OCI-LY7 (cell line): ENCODE data around the gene GDI1. TPM values are rescaled to one million over a fixed set of nuclear protein-coding genes. Genes with fewer than 3 reads are reported as not detected.

Experiments used
- BruUV-seq: library from RNA; stranded (reverse); fragments of 400-500 nt; replicated peaks from 2 replicates; lab custom pipeline; 2021; lab: Mats Ljungman, UMichigan
- CTCF ChIA-PET: fragments of 300-600 bp; sonication (Branson Sonifier 250); formaldehyde crosslinking; loops from one replicate; lab custom pipeline; 2022; ENCODE audit warnings: antibody characterized with exemption; ENCODE audit not compliant: unreplicated experiment; lab: Charles Lee
- POLR2A ChIA-PET: fragments of 300-600 bp; sonication (Branson Sonifier 250); formaldehyde crosslinking; loops from one replicate; lab custom pipeline; 2022; ENCODE audit warnings: antibody characterized with exemption; lab: Charles Lee
- DNase-seq: peaks from one replicate; pipeline ENCODE4 v3.0.0-alpha.2; 2015; ENCODE audit warnings: low spot score
- H2AFZ ChIP-seq: fragments of 200-600 bp; sonication (generic), shearing (Covaris generic); 2 replicates; pipeline ENCODE4 v1.6.1; 2014; ENCODE audit warnings: mild to moderate bottlenecking, antibody characterized with exemption, low read length, moderate library complexity
- H3K27ac ChIP-seq: fragments of 200-600 bp; sonication (generic); 2 replicates; pipeline ENCODE4 v1.5.1; 2014; ENCODE audit warnings: mixed run types, low read depth, mild to moderate bottlenecking, moderate library complexity, low read length, inconsistent platforms; ENCODE audit not compliant: poor library complexity, severe bottlenecking
- H3K36me3 ChIP-seq: fragments of 200-600 bp; sonication (generic); 2 replicates; pipeline ENCODE4 v1.6.1; 2014; ENCODE audit warnings: mild to moderate bottlenecking, antibody characterized with exemption, low read length, moderate library complexity, mixed read lengths; ENCODE audit not compliant: insufficient read depth
- H3K4me1 ChIP-seq: fragments of 200-600 bp; sonication (generic); 2 replicates; pipeline ENCODE4 v1.5.1; 2014; ENCODE audit warnings: mild to moderate bottlenecking, low read length; ENCODE audit not compliant: insufficient read depth, poor library complexity, severe bottlenecking
- H3K4me2 ChIP-seq: fragments of 200-600 bp; sonication (generic); 2 replicates; pipeline ENCODE4 v1.6.1; 2014; ENCODE audit warnings: mild to moderate bottlenecking, low read length
- H3K4me3 ChIP-seq: fragments of 200-600 bp; sonication (generic); 2 replicates; pipeline ENCODE4 v1.5.1; 2014; ENCODE audit warnings: mild to moderate bottlenecking, low read depth, low read length; ENCODE audit not compliant: poor library complexity, severe bottlenecking
- H3K79me2 ChIP-seq: fragments of 200-600 bp; sonication (generic); 2 replicates; pipeline ENCODE4 v1.6.1; 2016; ENCODE audit warnings: low read depth, mild to moderate bottlenecking, low read length, moderate library complexity, mixed read lengths; ENCODE audit not compliant: insufficient read depth
- H3K9me2 ChIP-seq: fragments of 200-600 bp; sonication (generic); 2 replicates; pipeline ENCODE4 v1.6.1; 2016; ENCODE audit warnings: mild to moderate bottlenecking, low read length, mixed read lengths; ENCODE audit not compliant: insufficient read depth
- H3K9me3 ChIP-seq: fragments of 200-600 bp; sonication (generic); 2 replicates; pipeline ENCODE4 v1.6.1; 2014; ENCODE audit warnings: mild to moderate bottlenecking, mixed run types, low read length, mixed read lengths
- H4K20me1 ChIP-seq: fragments of 200-600 bp; sonication (generic); 2 replicates; pipeline ENCODE4 v1.6.1; 2014; ENCODE audit warnings: mild to moderate bottlenecking, antibody characterized with exemption, low read length, moderate library complexity, mixed read lengths; ENCODE audit not compliant: insufficient read depth
- EZH2phosphoT487 ChIP-seq: fragments of 200-600 bp; sonication (generic); IDR thresholded peaks from 2 replicates; pipeline ENCODE4 v1.6.1; 2018; ENCODE audit warnings: low read depth, borderline replicate concordance, mild to moderate bottlenecking, mixed run types, antibody characterized with exemption, low read length, moderate library complexity, mixed read lengths
- intact Hi-C: fragments of 100-400 bp; cut with micrococcal nuclease; formaldehyde crosslinking; loops from one replicate; pipeline ENCODE4 v1.10.0; 2022; ENCODE audit not compliant: unreplicated experiment
- total RNA-seq, 2 experiments: library from RNA; depleted of rRNA in 1 of 2; stranded (reverse); fragments of >200 nt in 1 of 2; shearing (Covaris generic) in 1 of 2; gene quantifications; 2 replicates each; pipeline ENCODE4 v1.2.3, GENCODE V29; 2014 to 2022
- TF ChIP-seq, protein P1 (sequence below): fragments of 200-600 bp; sonication (generic); conservative IDR thresholded peaks from 2 replicates; pipeline ENCODE4 v1.5.1; 2014; ENCODE audit warnings: mild to moderate bottlenecking, antibody characterized with exemption, low read length, moderate library complexity, mixed read lengths

The GDI1 gene
- total RNA-seq, 2 experiments from 2014 or later = 76.6 to 103 TPM

DNA sequence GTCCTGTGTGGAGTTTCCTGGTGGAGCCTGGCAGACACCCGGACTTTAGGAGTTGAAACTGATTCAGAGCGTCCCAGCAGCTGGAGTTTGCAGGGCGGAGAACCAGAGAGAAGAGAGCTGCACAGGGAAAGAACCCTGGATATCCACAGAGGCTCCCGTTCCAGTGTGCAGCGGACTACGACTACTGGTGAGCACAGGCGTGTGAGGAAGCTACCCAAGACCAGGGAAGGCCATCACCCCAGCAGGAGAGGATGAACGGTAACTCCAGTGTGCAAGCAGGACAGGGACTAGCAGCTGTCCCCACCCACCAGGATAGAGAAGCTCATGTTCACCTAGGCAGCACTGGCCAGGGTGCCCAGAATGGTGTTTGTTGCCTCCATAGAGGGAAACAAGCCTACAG is 39.9 kb downstream of the GDI1 start:
- no peaks in the 10 kb centered on the region for H3K79me2 ChIP-seq
- H3K4me3 ChIP-seq = no peak overlapping the region
- no peaks in the 10 kb centered on the region for H4K20me1 ChIP-seq
- intact Hi-C loops = loop anchor here (5.0 kb wide), 1 partner anchor 40 kb away; the partner anchor contains the start of gene FAM3A
- BruUV-seq = no TSS peak
- H3K36me3 ChIP-seq = no peaks in the 10 kb centered on the region
- ChIA-PET POLR2A (interaction anchor here (0.6 to 1.7 kb wide), 4 partner anchors 10 to 47 kb away, joined by 3 to 4 read pairs (median 4); partner anchors contain the start of genes SLC10A3 and UBL4A), CTCF (no interaction called here)
- no peak overlapping the region for H3K27ac ChIP-seq
- no peaks in the 10 kb centered on the region for H3K9me3 ChIP-seq
- TF ChIP-seq, protein P1, sequence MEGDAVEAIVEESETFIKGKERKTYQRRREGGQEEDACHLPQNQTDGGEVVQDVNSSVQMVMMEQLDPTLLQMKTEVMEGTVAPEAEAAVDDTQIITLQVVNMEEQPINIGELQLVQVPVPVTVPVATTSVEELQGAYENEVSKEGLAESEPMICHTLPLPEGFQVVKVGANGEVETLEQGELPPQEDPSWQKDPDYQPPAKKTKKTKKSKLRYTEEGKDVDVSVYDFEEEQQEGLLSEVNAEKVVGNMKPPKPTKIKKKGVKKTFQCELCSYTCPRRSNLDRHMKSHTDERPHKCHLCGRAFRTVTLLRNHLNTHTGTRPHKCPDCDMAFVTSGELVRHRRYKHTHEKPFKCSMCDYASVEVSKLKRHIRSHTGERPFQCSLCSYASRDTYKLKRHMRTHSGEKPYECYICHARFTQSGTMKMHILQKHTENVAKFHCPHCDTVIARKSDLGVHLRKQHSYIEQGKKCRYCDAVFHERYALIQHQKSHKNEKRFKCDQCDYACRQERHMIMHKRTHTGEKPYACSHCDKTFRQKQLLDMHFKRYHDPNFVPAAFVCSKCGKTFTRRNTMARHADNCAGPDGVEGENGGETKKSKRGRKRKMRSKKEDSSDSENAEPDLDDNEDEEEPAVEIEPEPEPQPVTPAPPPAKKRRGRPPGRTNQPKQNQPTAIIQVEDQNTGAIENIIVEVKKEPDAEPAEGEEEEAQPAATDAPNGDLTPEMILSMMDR = no peak
- TF ChIP-seq EZH2phosphoT487 = no peak
- H3K9me2 ChIP-seq = no peaks in the 10 kb centered on the region
- peaks cover 37% of the 10 kb centered on the region for H3K4me1 ChIP-seq
- no peak overlapping the region for H2AFZ ChIP-seq
- no peak for DNase-seq
- no peak overlapping the region for H3K4me2 ChIP-seq

DNA sequence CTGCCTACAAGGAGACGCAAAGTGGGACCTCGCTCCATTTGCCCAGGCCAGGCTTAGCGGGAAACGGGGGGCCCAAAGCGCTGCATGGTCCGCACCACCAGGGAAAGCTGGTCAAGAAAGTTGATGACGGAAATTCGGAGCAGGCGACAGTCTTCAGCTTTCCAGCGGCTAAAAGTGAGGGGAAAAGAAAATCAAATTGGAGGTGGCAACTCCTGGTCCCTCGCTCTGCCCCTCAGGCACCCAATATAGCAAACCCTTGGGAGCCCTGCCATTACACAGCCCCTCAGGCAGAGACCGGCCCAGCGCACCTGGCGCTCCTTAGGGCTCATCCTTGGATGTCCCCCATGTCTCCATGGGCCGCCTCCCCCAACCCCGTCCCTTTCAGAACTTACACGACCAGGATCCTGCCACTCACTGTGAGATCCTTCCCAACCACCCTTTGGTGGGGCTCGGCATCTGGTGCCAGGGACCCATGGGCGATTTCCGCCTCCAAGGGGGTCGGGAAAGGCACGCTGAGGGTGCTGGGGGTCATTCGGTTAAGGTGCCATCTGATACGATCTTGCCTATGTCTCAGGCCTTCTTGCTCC is 41.0 kb downstream of the GDI1 start:
- H3K9me2 ChIP-seq = no peaks in the 10 kb centered on the region
- intact Hi-C loops = loop anchor here (5.0 kb wide), 1 partner anchor 39 kb away; the partner anchor contains the start of gene FAM3A
- no peak for TF ChIP-seq EZH2phosphoT487
- TF ChIP-seq, protein P1 = no peak
- H3K4me2 ChIP-seq = peak overlapping the region; percentile 84
- H3K79me2 ChIP-seq = no peaks in the 10 kb centered on the region
- H2AFZ ChIP-seq = no peak overlapping the region; the same call in 1 of the 2 replicates
- POLR2A ChIA-PET = interaction anchor here (0.5 to 1.7 kb wide), 3 partner anchors 13 to 31 kb away, joined by 3 to 4 read pairs (median 4); partner anchors contain the start of gene SLC10A3
- peaks cover 47% of the 10 kb centered on the region for H3K4me1 ChIP-seq
- peak overlapping the region; percentile 80 for H3K4me3 ChIP-seq
- H4K20me1 ChIP-seq = no peaks in the 10 kb centered on the region
- CTCF ChIA-PET = interaction anchor here (0.9 kb wide), 1 partner anchor 18 kb away, joined by 3 read pairs; no protein-coding TSS in a partner anchor
- no peak overlapping the region for H3K27ac ChIP-seq
- no TSS peak for BruUV-seq
- H3K36me3 ChIP-seq = no peaks in the 10 kb centered on the region
- H3K9me3 ChIP-seq = no peaks in the 10 kb centered on the region
- no peak for DNase-seq
